BLaER1 treated with 17β-estradiol and CSF1 and Interleukin-3, amounts not matched to agents 10 nM and 100 nM (cell line): ENCODE data around the gene MYLK4.
A peak's percentile ranks its signal among the peaks of the same experiment; 100 is the strongest.

Experiments
- H3K27ac ChIP-seq, 11 experiments: shearing (Covaris generic); formaldehyde crosslinking; 2 replicates each; pipeline ENCODE4 v1.8.1; 2022
- H3K27me3 ChIP-seq, 11 experiments: shearing (Covaris generic); formaldehyde crosslinking; 2 replicates each; pipeline ENCODE4 v1.8.1; 2022
- H3K36me3 ChIP-seq, 11 experiments: shearing (Covaris generic); formaldehyde crosslinking; 2 replicates each; pipeline ENCODE4 v1.8.1; 2022
- H3K4me1 ChIP-seq, 10 experiments: shearing (Covaris generic); formaldehyde crosslinking; 2 replicates each; pipeline ENCODE4 v1.8.1; 2022
- H3K4me2 ChIP-seq, 11 experiments: shearing (Covaris generic); formaldehyde crosslinking; 2 replicates each; pipeline ENCODE4 v1.8.1; 2022
- H3K4me3 ChIP-seq, 10 experiments: shearing (Covaris generic); formaldehyde crosslinking; 2 replicates each; pipeline ENCODE4 v1.8.1; 2022
- H3K9ac ChIP-seq, 11 experiments: shearing (Covaris generic); formaldehyde crosslinking; 2 replicates each; pipeline ENCODE4 v1.8.1; 2022
- H3K9me3 ChIP-seq, 11 experiments: shearing (Covaris generic); formaldehyde crosslinking; replicated peaks in 1 of 11; 2 replicates each; pipeline ENCODE4 v1.8.1; 2022
- H4K20me1 ChIP-seq, 11 experiments: shearing (Covaris generic); formaldehyde crosslinking; 2 replicates each; pipeline ENCODE4 v1.8.1; 2022
- Cebpa-rat ChIP-seq, 11 experiments: shearing (Covaris generic); IDR thresholded peaks; 2 replicates each; pipeline ENCODE4 v1.8.1; 2022

Gene MYLK4

GRCh38 chr6:2659882-2660281 is 90.8 kb downstream of the MYLK4 start:
- Histone ChIP-seq H3K4me2 (no peak overlapping the region), H3K27me3 (no peaks in the 10 kb centered on the region), H4K20me1 (no peaks in the 10 kb centered on the region), H3K4me1 (peaks cover 7 to 23% (median 17%) of the 10 kb centered on the region in 10 experiments; a peak in 18 of 20 replicates), H3K9me3 (peaks cover 0 to 11% (median 5%) of the 10 kb centered on the region in 11 experiments; a peak in 2 of 22 replicates), H3K27ac (no peak overlapping the region), H3K4me3 (no peak overlapping the region), H3K9ac (no peak overlapping the region), H3K36me3 (no peaks in the 10 kb centered on the region)
- no peak for TF ChIP-seq Cebpa-rat (IDR thresholded peaks at IDR 0.05)

GRCh38 chr6:2659381-2659780 is 91.3 kb downstream of the MYLK4 start:
- H3K9me3 ChIP-seq = peaks cover 0 to 11% (median 5%) of the 10 kb centered on the region in 11 experiments; a peak in 2 of 22 replicates
- peaks cover 7 to 23% (median 17%) of the 10 kb centered on the region in 10 experiments; a peak in 18 of 20 replicates for H3K4me1 ChIP-seq
- no peak overlapping the region for H3K9ac ChIP-seq
- peak overlapping the region in 8 of 11 experiments; percentile 9 to 51 (median 24); a peak in 10 of 22 replicates for H3K4me2 ChIP-seq
- H3K27ac ChIP-seq = no peak overlapping the region
- no peak for TF ChIP-seq Cebpa-rat (IDR thresholded peaks at IDR 0.05)
- no peak overlapping the region for H3K4me3 ChIP-seq
- no peaks in the 10 kb centered on the region for H3K36me3 ChIP-seq
- H3K27me3 ChIP-seq = no peaks in the 10 kb centered on the region
- H4K20me1 ChIP-seq = no peaks in the 10 kb centered on the region

- peaks cover 7 to 23% (median 17%) of the 10 kb centered on the region in 10 experiments; a peak in 18 of 20 replicates for H3K4me1 ChIP-seq
- H3K4me3 ChIP-seq = no peak overlapping the region
- no peak overlapping the region for H3K27ac ChIP-seq
- no peaks in the 10 kb centered on the region for H3K27me3 ChIP-seq
- H3K9ac ChIP-seq = no peak overlapping the region
- no peaks in the 10 kb centered on the region for H4K20me1 ChIP-seq
- peak overlapping the region; percentile 9 to 51 (median 26); a peak in 19 of 22 replicates for H3K4me2 ChIP-seq
- no peak for TF ChIP-seq Cebpa-rat (IDR thresholded peaks at IDR 0.05)
- no peaks in the 10 kb centered on the region for H3K36me3 ChIP-seq
- peaks cover 0 to 13% (median 5%) of the 10 kb centered on the region in 11 experiments; a peak in 4 of 22 replicates for H3K9me3 ChIP-seq
These were observed 91.9 kb downstream of the MYLK4 start for GRCh38 chr6:2658788-2659187.

- no peak overlapping the region for H3K27ac ChIP-seq
- peaks cover 0 to 19% (median 8%) of the 10 kb centered on the region in 11 experiments; a peak in 7 of 22 replicates for H3K9me3 ChIP-seq
- no peak overlapping the region for H3K9ac ChIP-seq
- no peaks in the 10 kb centered on the region for H4K20me1 ChIP-seq
- H3K4me3 ChIP-seq = no peak overlapping the region
- no peak overlapping the region for H3K4me2 ChIP-seq
- TF ChIP-seq Cebpa-rat (IDR thresholded peaks at IDR 0.05) = no peak
- peaks cover 11 to 19% (median 13%) of the 10 kb centered on the region in 10 experiments; a peak in 18 of 20 replicates for H3K4me1 ChIP-seq
- no peaks in the 10 kb centered on the region for H3K27me3 ChIP-seq
- H3K36me3 ChIP-seq = no peaks in the 10 kb centered on the region
These were observed 94.2 kb downstream of the MYLK4 start for GRCh38 chr6:2656460-2657079.

- Histone ChIP-seq H3K4me3 (no peak overlapping the region), H4K20me1 (no peaks in the 10 kb centered on the region), H3K9me3 (peaks cover 0 to 22% (median 8%) of the 10 kb centered on the region in 11 experiments; a peak in 7 of 22 replicates), H3K27ac (no peak overlapping the region), H3K9ac (no peak overlapping the region), H3K4me2 (no peak overlapping the region), H3K36me3 (no peaks in the 10 kb centered on the region), H3K27me3 (no peaks in the 10 kb centered on the region), H3K4me1 (peaks cover 7 to 24% (median 8%) of the 10 kb centered on the region in 10 experiments; a peak in 17 of 20 replicates)
- TF ChIP-seq Cebpa-rat (IDR thresholded peaks at IDR 0.05) = no peak
These were observed 94.8 kb downstream of the MYLK4 start for GRCh38 chr6:2655844-2656433.

- no peaks in the 10 kb centered on the region for H4K20me1 ChIP-seq
- H3K4me3 ChIP-seq = no peak overlapping the region
- no peak for TF ChIP-seq Cebpa-rat (IDR thresholded peaks at IDR 0.05)
- H3K4me2 ChIP-seq = no peak overlapping the region
- H3K9me3 ChIP-seq = peaks cover 0 to 22% (median 8%) of the 10 kb centered on the region in 11 experiments; a peak in 7 of 22 replicates
- no peak overlapping the region for H3K27ac ChIP-seq
- H3K4me1 ChIP-seq = peaks cover 0 to 18% (median under 1%) of the 10 kb centered on the region in 10 experiments; a peak in 10 of 20 replicates
- H3K36me3 ChIP-seq = no peaks in the 10 kb centered on the region
- no peaks in the 10 kb centered on the region for H3K27me3 ChIP-seq
- H3K9ac ChIP-seq = no peak overlapping the region
These were observed 97.2 kb downstream of the MYLK4 start for GRCh38 chr6:2653369-2654032.

GRCh38 chr6:2652611-2653010 is 98.1 kb downstream of the MYLK4 start:
- TF ChIP-seq Cebpa-rat (IDR thresholded peaks at IDR 0.05) = no peak
- Histone ChIP-seq H3K4me1 (peaks cover 0 to 16% (median 0%) of the 10 kb centered on the region in 10 experiments; a peak in 1 of 20 replicates), H3K27ac (no peak overlapping the region), H3K9me3 (peaks cover 0 to 22% (median 8%) of the 10 kb centered on the region in 11 experiments; a peak in 7 of 22 replicates), H3K36me3 (no peaks in the 10 kb centered on the region), H3K27me3 (no peaks in the 10 kb centered on the region), H4K20me1 (no peaks in the 10 kb centered on the region), H3K9ac (no peak overlapping the region), H3K4me3 (no peak overlapping the region), H3K4me2 (peak overlapping the region in 1 of 11 experiments; percentile 23; a peak in 1 of 22 replicates)

GRCh38 chr6:2651961-2652360 is 98.8 kb downstream of the MYLK4 start:
- no peak for TF ChIP-seq Cebpa-rat (IDR thresholded peaks at IDR 0.05)
- peaks cover 0 to 22% (median 8%) of the 10 kb centered on the region in 11 experiments; a peak in 7 of 22 replicates for H3K9me3 ChIP-seq
- H3K27me3 ChIP-seq = no peaks in the 10 kb centered on the region
- H3K36me3 ChIP-seq = no peaks in the 10 kb centered on the region
- H3K4me3 ChIP-seq = no peak overlapping the region
- no peak overlapping the region for H3K27ac ChIP-seq
- no peak overlapping the region for H3K9ac ChIP-seq
- no peaks in the 10 kb centered on the region for H4K20me1 ChIP-seq
- H3K4me1 ChIP-seq = peaks cover 0 to 16% (median 0%) of the 10 kb centered on the region in 10 experiments; a peak in 1 of 20 replicates
- H3K4me2 ChIP-seq = peak overlapping the region in 1 of 11 experiments; percentile 23; a peak in 1 of 22 replicates

GRCh38 chr6:2651536-2651935 is 99.2 kb downstream of the MYLK4 start:
- Histone ChIP-seq H3K27ac (no peak overlapping the region), H3K4me3 (no peak overlapping the region), H3K4me1 (peaks cover 0 to 16% (median 0%) of the 10 kb centered on the region in 10 experiments; a peak in 1 of 20 replicates), H3K36me3 (no peaks in the 10 kb centered on the region), H3K4me2 (peak overlapping the region in 1 of 11 experiments; percentile 23; a peak in 1 of 22 replicates), H3K27me3 (no peaks in the 10 kb centered on the region), H3K9me3 (peaks cover 0 to 22% (median 8%) of the 10 kb centered on the region in 11 experiments; a peak in 7 of 22 replicates), H4K20me1 (no peaks in the 10 kb centered on the region), H3K9ac (no peak overlapping the region)
- TF ChIP-seq Cebpa-rat (IDR thresholded peaks at IDR 0.05) = no peak
